GM10266 (cell line): ENCODE results near the gene MIR17HG.

ENCODE experiments used
- DNase-seq: peaks from one replicate; pipeline ENCODE4 v3.0.0; 2012; ENCODE audit errors: extremely low spot score
- TF ChIP-seq, protein P1 (sequence below): IDR thresholded peaks from 2 replicates; pipeline ENCODE4 v1.5.1; 2012; ENCODE audit warnings: mild to moderate bottlenecking, low read depth; ENCODE audit not compliant: control insufficient read depth, insufficient read depth; ENCODE audit errors: missing control alignments

MIR17HG gene

DNA sequence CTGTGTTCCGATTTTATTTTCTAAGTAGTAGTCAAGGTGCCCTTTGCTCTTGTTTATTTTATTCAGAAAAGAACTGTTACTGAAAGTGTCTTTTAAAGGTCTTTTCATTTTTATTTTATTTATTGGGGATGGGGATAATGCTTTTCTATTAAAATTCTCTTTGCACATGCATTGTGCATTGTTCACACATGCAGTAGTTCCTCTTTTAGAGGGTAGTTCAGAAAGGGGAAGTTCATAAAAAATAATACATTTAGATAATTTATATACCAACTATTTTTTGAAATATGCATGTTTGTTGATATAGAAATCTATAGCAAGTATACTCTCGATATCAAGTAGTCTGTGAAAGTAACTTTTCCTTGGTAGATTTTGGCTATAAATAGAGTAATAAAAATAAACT, 54.4 kb downstream of the MIR17HG start:
- DNase-seq = no peak
- TF ChIP-seq, protein P1, sequence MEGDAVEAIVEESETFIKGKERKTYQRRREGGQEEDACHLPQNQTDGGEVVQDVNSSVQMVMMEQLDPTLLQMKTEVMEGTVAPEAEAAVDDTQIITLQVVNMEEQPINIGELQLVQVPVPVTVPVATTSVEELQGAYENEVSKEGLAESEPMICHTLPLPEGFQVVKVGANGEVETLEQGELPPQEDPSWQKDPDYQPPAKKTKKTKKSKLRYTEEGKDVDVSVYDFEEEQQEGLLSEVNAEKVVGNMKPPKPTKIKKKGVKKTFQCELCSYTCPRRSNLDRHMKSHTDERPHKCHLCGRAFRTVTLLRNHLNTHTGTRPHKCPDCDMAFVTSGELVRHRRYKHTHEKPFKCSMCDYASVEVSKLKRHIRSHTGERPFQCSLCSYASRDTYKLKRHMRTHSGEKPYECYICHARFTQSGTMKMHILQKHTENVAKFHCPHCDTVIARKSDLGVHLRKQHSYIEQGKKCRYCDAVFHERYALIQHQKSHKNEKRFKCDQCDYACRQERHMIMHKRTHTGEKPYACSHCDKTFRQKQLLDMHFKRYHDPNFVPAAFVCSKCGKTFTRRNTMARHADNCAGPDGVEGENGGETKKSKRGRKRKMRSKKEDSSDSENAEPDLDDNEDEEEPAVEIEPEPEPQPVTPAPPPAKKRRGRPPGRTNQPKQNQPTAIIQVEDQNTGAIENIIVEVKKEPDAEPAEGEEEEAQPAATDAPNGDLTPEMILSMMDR = no peak
